HepG2 (cell line): ENCODE results near the gene THADA. TPM values are rescaled to one million over a fixed set of nuclear protein-coding genes. Genes with fewer than 3 reads are reported as not detected.
A peak's percentile ranks its signal among the peaks of the same experiment; 100 is the strongest.

Experiments used
- EP300 ChIP-seq, 3 experiments: sonication (generic) in 1 of 3; formaldehyde crosslinking in 1 of 3; IDR thresholded peaks; 2 replicates each; pipeline versions ENCODE4 v1.5.1 to v1.6.1; 2011 to 2020; ENCODE audit warnings: low read depth in 2 of 3, low read length in 2 of 3, borderline replicate concordance in 1 of 3, improper control_type of control experiment in 1 of 3, mild to moderate bottlenecking in 1 of 3, missing genetic modification reagents in 1 of 3, moderate library complexity in 1 of 3
- FOXA3 ChIP-seq: IDR thresholded peaks from 2 replicates; pipeline ENCODE4 v1.6.1; 2016; ENCODE audit warnings: missing genetic modification reagents, missing compliant biosample characterization
- FOXM1 ChIP-seq: sonication (generic); formaldehyde crosslinking; IDR thresholded peaks from 2 replicates; pipeline ENCODE4 v1.5.0; 2020; ENCODE audit warnings: missing genetic modification reagents
- FOXP1 ChIP-seq, 2 experiments: fragments of 450-650 bp in 1 of 2; IDR thresholded peaks; 2 replicates each; pipeline ENCODE4 v1.6.1; 2017 to 2018; ENCODE audit warnings: antibody characterized with exemption in 1 of 2
- GATAD2A ChIP-seq: IDR thresholded peaks from 2 replicates; pipeline ENCODE4 v1.6.1; 2016
- NCOA2 ChIP-seq: sonication (generic); formaldehyde crosslinking; IDR thresholded peaks from 2 replicates; pipeline ENCODE4 v1.8.0; 2022; ENCODE audit warnings: inconsistent platforms
- NR2F6 ChIP-seq, 2 experiments: IDR thresholded peaks; 2 replicates each; pipeline ENCODE4 v1.6.1; 2016; ENCODE audit warnings: antibody characterized with exemption in 1 of 2, mild to moderate bottlenecking in 1 of 2
- SAP130 ChIP-seq: IDR thresholded peaks from 2 replicates; pipeline ENCODE4 v1.6.1; 2016; ENCODE audit warnings: low read depth
- SOX13 ChIP-seq, 3 experiments: fragments of 450-650 bp in 1 of 3; sonication (generic) in 1 of 3; formaldehyde crosslinking in 1 of 3; IDR thresholded peaks in 2 of 3; conservative IDR thresholded peaks in 1 of 3; 2 replicates each; pipeline versions ENCODE4 v1.5.0 to v1.6.1; 2016 to 2020; ENCODE audit warnings: antibody characterized with exemption in 1 of 3, mild to moderate bottlenecking in 1 of 3, missing compliant biosample characterization in 1 of 3, missing genetic modification reagents in 1 of 3, moderate library complexity in 1 of 3
- SOX6 ChIP-seq, 2 experiments: fragments of 450-650 bp in 1 of 2; sonication (generic) in 1 of 2; formaldehyde crosslinking in 1 of 2; IDR thresholded peaks; 2 replicates each; pipeline versions ENCODE4 v1.4.0 to v1.6.1; 2017 to 2020; ENCODE audit warnings: antibody characterized with exemption in 1 of 2, mild to moderate bottlenecking in 1 of 2, missing genetic modification reagents in 1 of 2
- TCF7 ChIP-seq: sonication (generic); IDR thresholded peaks from 2 replicates; pipeline ENCODE4 v1.6.1; 2016; ENCODE audit warnings: antibody characterized with exemption, low read depth
- ZNF101 ChIP-seq: sonication (generic); formaldehyde crosslinking; IDR thresholded peaks from 2 replicates; pipeline ENCODE4 v1.4.0; 2020; ENCODE audit warnings: mild to moderate bottlenecking, low read depth, missing genetic modification reagents, borderline replicate concordance
- ZNF503 ChIP-seq: sonication (generic); formaldehyde crosslinking; IDR thresholded peaks from 2 replicates; pipeline ENCODE4 v1.4.0; 2020; ENCODE audit warnings: missing genetic modification reagents
- polyA plus RNA-seq, 8 experiments: library from polyadenylated mRNA; depleted of rRNA in 3 of 8; stranded (reverse) in 7 of 8; unstranded in 1 of 8; fragments of >200 nt; fragmentation: Illumina TruSeq in 4 of 8; extraction: Trizol in 4 of 8; gene quantifications; 2 replicates each; pipeline versions ENCODE4 v1.2.1 to v1.2.3, GENCODE V29; 2011 to 2016; ENCODE audit warnings: low read depth in 4 of 8, missing spikeins in 1 of 8, mixed read lengths in 1 of 8; ENCODE audit not compliant: insufficient read depth in 1 of 8
- total RNA-seq, 5 experiments: library from RNA; depleted of rRNA; stranded (reverse); fragments of >200 nt; fragmentation: Illumina TruSeq; extraction: Trizol; gene quantifications; 2 replicates each; pipeline ENCODE4 v1.2.3, GENCODE V29; 2016; ENCODE audit warnings: low read depth in 1 of 5
- TF ChIP-seq, protein P1 (sequence below): IDR thresholded peaks from 2 replicates; pipeline ENCODE4 v1.4.0; 2020; ENCODE audit warnings: mild to moderate bottlenecking, missing genetic modification reagents
- TF ChIP-seq, protein P2 (sequence below), 2 experiments: sonication (generic) in 1 of 2; formaldehyde crosslinking in 1 of 2; IDR thresholded peaks; 2 replicates each; pipeline versions ENCODE4 v1.4.0 to v1.6.1; 2016 to 2020; ENCODE audit warnings: borderline replicate concordance in 1 of 2, low read depth in 1 of 2, mild to moderate bottlenecking in 1 of 2, missing genetic modification reagents in 1 of 2
- TF ChIP-seq, protein P3 (sequence below): IDR thresholded peaks from 2 replicates; pipeline ENCODE4 v1.6.1; 2016; ENCODE audit warnings: missing genetic modification reagents, missing compliant biosample characterization

THADA gene
- total and polyA plus RNA-seq, 2 of the 13 experiments (the other 11 are each of a cell fraction or from before 2014, with no cell fraction given), result 12.7 to 21.7 TPM

DNA sequence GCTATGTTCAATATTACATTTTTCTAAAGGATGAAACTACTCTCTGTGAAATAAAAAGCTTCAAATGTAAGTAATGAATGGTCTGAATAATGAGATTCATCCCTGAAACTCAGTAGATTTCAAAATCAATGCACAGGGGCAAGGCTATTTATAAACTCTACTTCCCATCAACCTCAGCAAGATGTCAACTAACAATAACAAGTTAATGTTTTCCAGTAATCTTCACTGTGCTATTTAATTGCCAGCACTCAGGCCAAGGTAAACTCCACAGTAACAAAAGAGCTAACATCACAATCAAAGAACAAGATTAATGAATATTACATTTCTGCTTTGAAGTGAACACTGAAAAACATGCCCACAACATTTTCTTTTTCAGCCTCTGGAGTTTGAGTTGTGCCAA, 225.1 kb downstream of the THADA start (continued):
- TF ChIP-seq SOX13 (IDR thresholded peaks at IDR 0.05) (no peak), SOX13 (CRISPR knock-in tag; conservative IDR thresholded peaks at IDR 0.05 in 1 of 2, IDR thresholded peaks at IDR 0.05 in 1 of 2) (peak in 1 of 2 experiments; percentile 79; a peak in 2 of 4 replicates), GATAD2A (CRISPR knock-in tag) (peak; percentile 29; the same call in 1 of the 2 replicates), TCF7 (0 out of 2 replicates have a peak, but pooled peaks have one; percentile 23), SAP130 (CRISPR knock-in tag) (peak; percentile 32; the same call in 1 of the 2 replicates), NR2F6 (IDR thresholded peaks at IDR 0.05) (0 out of 2 replicates have a peak, but pooled peaks have one; percentile 22), NR2F6 (CRISPR knock-in tag; IDR thresholded peaks at IDR 0.05) (no peak), FOXP1 (IDR thresholded peaks at IDR 0.05) (no peak), FOXP1 (CRISPR knock-in tag; IDR thresholded peaks at IDR 0.05) (peak; percentile 57; the same call in 1 of the 2 replicates), ZNF503 (CRISPR knock-in tag) (0 out of 2 replicates have a peak, but pooled peaks have one; percentile 20), SOX6 (IDR thresholded peaks at IDR 0.05) (no peak), SOX6 (CRISPR knock-in tag; IDR thresholded peaks at IDR 0.05) (peak; percentile 47; the same call in 1 of the 2 replicates), FOXA3 (CRISPR knock-in tag) (0 out of 2 replicates have a peak, but pooled peaks have one; percentile 17), FOXM1 (CRISPR knock-in tag) (no peak), EP300 (IDR thresholded peaks at IDR 0.05; ENCODE audit: low read depth in 2 of 2, low read length in 2 of 2) (peak in 1 of 2 experiments; percentile 9; a peak in 1 of 4 replicates), EP300 (CRISPR knock-in tag; IDR thresholded peaks at IDR 0.05; ENCODE audit: borderline replicate concordance) (no peak), ZNF101 (CRISPR knock-in tag) (no peak), NCOA2 (CRISPR knock-in tag) (peak; percentile 29; the same call in 1 of the 2 replicates)
- TF ChIP-seq, protein P1, sequence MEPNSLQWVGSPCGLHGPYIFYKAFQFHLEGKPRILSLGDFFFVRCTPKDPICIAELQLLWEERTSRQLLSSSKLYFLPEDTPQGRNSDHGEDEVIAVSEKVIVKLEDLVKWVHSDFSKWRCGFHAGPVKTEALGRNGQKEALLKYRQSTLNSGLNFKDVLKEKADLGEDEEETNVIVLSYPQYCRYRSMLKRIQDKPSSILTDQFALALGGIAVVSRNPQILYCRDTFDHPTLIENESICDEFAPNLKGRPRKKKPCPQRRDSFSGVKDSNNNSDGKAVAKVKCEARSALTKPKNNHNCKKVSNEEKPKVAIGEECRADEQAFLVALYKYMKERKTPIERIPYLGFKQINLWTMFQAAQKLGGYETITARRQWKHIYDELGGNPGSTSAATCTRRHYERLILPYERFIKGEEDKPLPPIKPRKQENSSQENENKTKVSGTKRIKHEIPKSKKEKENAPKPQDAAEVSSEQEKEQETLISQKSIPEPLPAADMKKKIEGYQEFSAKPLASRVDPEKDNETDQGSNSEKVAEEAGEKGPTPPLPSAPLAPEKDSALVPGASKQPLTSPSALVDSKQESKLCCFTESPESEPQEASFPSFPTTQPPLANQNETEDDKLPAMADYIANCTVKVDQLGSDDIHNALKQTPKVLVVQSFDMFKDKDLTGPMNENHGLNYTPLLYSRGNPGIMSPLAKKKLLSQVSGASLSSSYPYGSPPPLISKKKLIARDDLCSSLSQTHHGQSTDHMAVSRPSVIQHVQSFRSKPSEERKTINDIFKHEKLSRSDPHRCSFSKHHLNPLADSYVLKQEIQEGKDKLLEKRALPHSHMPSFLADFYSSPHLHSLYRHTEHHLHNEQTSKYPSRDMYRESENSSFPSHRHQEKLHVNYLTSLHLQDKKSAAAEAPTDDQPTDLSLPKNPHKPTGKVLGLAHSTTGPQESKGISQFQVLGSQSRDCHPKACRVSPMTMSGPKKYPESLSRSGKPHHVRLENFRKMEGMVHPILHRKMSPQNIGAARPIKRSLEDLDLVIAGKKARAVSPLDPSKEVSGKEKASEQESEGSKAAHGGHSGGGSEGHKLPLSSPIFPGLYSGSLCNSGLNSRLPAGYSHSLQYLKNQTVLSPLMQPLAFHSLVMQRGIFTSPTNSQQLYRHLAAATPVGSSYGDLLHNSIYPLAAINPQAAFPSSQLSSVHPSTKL (CRISPR knock-in tag), result peak; percentile 62
- TF ChIP-seq, protein P2, sequence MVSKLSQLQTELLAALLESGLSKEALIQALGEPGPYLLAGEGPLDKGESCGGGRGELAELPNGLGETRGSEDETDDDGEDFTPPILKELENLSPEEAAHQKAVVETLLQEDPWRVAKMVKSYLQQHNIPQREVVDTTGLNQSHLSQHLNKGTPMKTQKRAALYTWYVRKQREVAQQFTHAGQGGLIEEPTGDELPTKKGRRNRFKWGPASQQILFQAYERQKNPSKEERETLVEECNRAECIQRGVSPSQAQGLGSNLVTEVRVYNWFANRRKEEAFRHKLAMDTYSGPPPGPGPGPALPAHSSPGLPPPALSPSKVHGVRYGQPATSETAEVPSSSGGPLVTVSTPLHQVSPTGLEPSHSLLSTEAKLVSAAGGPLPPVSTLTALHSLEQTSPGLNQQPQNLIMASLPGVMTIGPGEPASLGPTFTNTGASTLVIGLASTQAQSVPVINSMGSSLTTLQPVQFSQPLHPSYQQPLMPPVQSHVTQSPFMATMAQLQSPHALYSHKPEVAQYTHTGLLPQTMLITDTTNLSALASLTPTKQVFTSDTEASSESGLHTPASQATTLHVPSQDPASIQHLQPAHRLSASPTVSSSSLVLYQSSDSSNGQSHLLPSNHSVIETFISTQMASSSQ (IDR thresholded peaks at IDR 0.05; ENCODE audit: low read depth), result peak; percentile 45; the same call in 1 of the 2 replicates
- TF ChIP-seq, protein P2 (CRISPR knock-in tag; IDR thresholded peaks at IDR 0.05; ENCODE audit: borderline replicate concordance), result no peak
- TF ChIP-seq, protein P3, sequence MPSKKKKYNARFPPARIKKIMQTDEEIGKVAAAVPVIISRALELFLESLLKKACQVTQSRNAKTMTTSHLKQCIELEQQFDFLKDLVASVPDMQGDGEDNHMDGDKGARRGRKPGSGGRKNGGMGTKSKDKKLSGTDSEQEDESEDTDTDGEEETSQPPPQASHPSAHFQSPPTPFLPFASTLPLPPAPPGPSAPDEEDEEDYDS (CRISPR knock-in tag), result no peak
